Stimulated activated CD4-positive, alpha-beta T cell treated with anti-CD3 and anti-CD28 coated beads, Interleukin-15, amount 100 ng/mL, for 1 hour (primary cell): ENCODE measurements around the gene CD207.
A peak's percentile ranks its signal among the peaks of the same experiment; 100 is the strongest.

Experiments
- DNase-seq, 2 donors: peaks; one replicate each; pipeline ENCODE4 v3.0.0-alpha.2; 2020; ENCODE audit warnings: low read depth in 1 of 2, low spot score in 1 of 2

Gene CD207

DNA sequence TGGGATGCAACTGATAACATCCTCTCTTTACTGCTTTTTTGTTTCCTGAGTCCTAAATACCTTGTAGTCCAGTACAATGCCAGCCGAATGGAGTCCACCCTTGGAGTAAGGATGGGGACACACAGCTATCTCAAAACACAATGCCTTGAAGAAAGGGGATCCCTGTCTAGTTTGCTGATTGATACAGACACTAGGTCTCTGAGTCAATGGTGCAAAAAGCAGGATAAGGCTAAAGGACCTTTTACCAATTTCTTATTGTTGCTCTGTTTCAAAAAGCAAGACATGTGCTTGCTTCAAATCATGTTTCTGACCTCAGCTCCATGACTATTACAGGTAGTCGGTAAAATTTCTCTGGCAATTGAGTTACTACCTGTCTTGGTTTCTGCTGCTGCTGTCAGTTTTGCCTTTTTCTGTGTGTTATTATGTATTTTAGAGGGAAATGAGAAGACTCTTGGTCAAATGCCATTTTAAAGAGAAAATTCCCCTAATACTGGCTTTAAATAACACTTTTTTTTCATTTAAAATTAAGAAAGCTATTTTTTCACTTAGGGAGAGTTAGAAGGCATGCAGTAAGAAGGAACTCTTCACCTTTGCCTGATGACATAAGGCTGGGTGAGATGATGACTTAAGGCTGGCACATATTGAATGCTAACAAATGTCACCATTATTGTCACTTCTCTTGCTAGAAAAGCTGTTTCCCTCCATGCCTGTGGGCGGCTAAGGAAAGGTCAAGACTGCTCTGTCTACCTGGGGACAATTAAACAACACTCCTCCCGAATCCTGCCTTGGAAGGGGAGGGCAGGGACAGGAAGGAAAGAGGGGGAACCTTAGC is 40.2 kb downstream of the CD207 start:
- DNase-seq: no peak

DNA sequence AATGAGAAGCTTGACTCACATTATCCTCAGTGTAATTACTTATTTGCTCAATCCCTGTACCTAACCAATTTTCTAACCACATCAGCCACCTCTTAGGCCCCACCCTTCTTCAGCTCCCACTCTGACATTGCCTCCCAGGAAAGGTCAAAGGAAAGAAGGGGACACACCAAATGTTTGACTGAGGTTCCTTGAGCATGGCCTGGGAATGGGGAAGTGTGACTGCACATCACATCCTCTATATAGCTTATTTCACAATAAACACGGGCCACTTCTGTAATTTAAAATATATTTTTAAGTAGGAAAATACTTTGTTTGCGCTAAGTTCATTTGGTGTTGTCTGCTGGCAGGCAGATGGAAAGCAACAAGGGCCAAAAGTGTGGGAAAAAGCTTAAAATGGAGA is 42.2 kb downstream of the CD207 start:
- no peak for DNase-seq

DNA sequence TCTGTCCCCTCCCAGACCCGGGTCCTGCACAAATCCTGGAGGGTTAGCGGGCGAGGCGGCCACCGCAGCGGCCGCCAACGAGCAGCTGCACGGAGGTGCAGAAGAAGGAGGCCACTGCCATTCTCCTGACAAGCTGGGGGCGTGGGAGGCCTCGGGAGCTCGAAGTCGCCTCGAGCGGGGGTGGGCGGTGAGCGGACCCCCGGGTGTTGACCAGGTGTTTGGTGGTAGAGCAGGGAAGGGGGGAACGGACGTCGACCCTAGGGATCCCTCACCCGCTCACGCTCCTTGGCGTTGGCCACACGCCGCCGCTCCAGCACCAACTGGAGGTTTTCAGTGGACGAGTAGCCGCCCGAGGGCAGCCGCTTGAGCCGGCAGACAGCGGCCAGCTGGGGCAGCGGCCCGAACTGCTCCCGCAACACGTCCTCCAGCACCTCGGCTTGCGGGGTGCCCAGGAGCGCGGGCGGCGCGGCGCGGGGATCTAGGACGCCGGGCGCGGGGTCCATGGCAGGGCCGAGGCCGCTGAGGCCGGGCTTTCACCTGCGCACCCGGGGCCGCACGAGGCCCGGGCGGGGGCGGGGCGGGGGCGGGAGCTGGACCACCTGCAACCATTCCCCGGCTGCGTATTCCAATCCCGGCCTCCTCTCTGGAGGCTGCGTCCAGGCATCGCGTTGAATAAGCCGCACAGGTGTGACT is 45.3 kb downstream of the CD207 start, which contains the start of gene FIGLA:
TSS of gene FIGLA (minus strand) at position 508 of the 693 bp plus-strand sequence. CDS start at position 503, 5 bp downstream.
- no peak for DNase-seq

DNA sequence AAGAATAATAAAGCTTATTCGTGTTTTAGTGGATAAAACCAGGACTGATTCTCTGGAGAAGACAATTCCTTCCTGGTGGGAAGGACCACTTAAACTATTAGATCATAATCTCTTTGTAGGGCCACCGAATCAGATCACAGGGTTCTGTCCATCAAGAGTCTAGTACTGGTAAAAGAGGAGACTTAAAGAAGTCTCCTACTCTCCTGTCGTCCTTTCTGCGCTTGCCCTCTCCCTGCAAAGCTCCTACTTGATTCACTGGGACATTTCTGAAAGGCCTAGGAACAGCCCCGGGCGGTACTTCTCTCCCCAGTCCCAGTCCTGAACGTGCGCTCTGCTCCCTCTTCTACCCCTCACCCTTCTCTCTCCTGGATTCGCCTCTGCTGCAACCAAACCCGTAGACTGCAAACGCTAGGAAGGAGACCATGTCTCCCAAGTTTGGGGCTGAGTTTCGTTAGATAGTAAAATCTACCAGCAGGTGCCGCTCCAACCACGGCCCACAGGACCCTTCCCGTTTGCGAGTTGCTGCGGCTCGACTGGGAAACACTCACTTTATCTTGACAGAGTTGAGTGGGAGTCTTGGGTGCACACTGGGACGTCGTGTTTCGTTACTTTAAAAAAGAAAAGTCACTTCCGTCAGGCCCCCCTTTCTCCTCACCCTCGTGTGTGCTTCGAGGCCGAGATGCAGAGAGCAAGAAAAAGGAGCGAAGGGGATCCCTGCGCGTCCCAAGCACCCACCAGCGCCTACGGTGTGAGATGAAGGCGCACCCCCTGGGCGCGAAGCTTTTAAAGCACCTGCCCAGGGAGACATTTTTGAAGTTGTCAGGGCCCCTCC is 46.1 kb downstream of the CD207 start:
- DNase-seq: peak; percentile 9 to 47

DNA sequence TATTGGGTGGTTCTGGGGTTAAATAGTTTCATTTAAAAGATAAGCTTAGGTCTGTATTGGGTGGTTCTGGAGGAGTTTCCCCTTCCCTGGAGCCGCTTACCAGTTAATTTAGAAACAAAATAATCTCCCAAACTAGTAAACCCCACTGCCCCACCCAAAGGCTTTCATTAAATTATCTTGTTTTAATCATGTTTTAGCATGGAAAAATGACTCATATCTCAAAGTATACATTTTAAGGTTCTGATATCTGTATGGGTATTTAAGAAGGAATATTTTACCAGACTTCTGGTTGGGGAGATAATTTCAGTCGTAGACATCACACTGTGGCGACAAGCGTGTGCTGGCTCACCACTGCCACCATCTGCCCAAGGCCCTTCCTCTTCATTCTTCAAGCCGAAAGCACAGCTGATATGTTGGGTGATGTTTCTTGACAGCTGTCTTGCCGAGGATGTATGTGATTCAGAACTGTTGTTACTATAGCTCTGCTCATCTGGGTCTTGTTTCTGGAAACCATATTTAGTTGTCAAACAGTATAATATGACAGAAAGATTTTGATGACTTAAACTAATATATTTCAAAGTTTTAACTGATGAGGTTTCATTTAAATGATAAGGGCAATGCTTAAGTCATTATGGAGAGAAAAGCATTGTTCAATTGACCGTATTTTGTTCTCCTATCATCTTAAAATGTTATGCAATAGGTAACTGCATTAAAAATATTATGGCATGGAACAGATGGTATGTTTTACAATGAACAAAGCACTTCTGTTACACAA is 50.3 kb downstream of the CD207 start:
- peak in 1 of 2 donors; percentile 21 for DNase-seq

DNA sequence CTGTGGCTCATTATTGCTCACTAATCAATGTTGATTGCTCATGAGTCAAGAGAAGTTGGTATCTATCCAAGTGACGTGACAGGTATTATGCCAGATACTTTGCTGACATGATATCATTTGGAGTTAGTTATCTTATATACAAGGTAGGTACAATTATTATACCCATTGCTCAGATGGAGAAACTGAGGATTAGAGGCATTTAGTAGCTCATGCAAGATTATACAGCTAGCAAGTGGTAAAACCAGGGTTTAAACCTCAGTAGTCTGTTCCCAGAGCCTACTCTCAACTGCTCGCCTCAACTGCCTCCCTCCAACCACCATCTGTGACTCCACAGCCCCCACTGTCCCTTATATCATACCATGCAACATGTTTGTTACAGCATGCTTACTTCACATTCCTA is 51.3 kb downstream of the CD207 start:
- DNase-seq: no peak
